Neural progenitor cell (in vitro differentiated cells): ENCODE data around the gene DCDC1.
"Not testable (repeated sequence)": the region's sequence is repeated elsewhere in the genome, so short reads cannot be mapped to it uniquely, and the experiment has no call there.

Experiments
- EZH2 ChIP-seq: fragments of 200-600 bp; sonication (generic); IDR thresholded peaks from 2 replicates; pipeline ENCODE4 v1.6.1; 2017; ENCODE audit warnings: antibody characterized with exemption, mild to moderate bottlenecking, moderate library complexity
- EZH2phosphoT487 ChIP-seq: fragments of 200-600 bp; sonication (generic); IDR thresholded peaks from 2 replicates; pipeline ENCODE4 v1.6.1; 2017; ENCODE audit warnings: antibody characterized with exemption
- TF ChIP-seq, protein P1 (sequence below): fragments of 200-600 bp; sonication (generic); IDR thresholded peaks from 2 replicates; pipeline ENCODE4 v1.5.1; 2017; ENCODE audit warnings: antibody characterized with exemption, mild to moderate bottlenecking

DNA sequence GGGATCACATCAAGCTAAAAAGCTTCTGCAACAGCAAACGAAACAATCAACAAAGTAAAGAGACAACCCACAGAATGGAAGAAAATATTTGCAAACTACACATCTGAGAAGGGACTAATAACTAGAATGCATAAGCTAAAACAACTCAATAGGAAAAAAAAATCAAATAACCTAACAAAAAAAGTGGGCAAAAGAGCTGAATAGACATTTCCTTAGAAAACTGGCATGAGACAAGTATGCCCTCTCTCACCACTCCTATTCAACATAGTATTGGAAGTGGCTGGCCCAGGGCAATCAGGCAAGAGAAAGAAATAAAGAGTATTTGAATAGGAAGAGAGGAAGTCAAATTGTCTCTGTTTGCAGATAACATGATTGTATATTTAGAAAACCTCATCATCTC is 421.8 kb downstream of the DCDC1 start:
- TF ChIP-seq EZH2, EZH2phosphoT487: not testable (repeated sequence)
- TF ChIP-seq, protein P1, sequence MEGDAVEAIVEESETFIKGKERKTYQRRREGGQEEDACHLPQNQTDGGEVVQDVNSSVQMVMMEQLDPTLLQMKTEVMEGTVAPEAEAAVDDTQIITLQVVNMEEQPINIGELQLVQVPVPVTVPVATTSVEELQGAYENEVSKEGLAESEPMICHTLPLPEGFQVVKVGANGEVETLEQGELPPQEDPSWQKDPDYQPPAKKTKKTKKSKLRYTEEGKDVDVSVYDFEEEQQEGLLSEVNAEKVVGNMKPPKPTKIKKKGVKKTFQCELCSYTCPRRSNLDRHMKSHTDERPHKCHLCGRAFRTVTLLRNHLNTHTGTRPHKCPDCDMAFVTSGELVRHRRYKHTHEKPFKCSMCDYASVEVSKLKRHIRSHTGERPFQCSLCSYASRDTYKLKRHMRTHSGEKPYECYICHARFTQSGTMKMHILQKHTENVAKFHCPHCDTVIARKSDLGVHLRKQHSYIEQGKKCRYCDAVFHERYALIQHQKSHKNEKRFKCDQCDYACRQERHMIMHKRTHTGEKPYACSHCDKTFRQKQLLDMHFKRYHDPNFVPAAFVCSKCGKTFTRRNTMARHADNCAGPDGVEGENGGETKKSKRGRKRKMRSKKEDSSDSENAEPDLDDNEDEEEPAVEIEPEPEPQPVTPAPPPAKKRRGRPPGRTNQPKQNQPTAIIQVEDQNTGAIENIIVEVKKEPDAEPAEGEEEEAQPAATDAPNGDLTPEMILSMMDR: not testable (repeated sequence)
